GM12864 (cell line): Measurements from ENCODE around the gene SMR3B.

Experiments used
- DNase-seq: peaks from one replicate; pipeline ENCODE4 v3.0.0-alpha.2; 2011; ENCODE audit warnings: low read depth
- H3K4me3 ChIP-seq: 2 replicates; pipeline ENCODE4 v1.5.1; 2011; ENCODE audit warnings: mild to moderate bottlenecking, low read depth, low read length, control low read depth
- TF ChIP-seq, protein P1 (sequence below): IDR thresholded peaks from 2 replicates; pipeline ENCODE4 v1.5.1; 2011; ENCODE audit warnings: low read depth, mild to moderate bottlenecking, moderate library complexity, low read length, control low read depth, inconsistent platforms; ENCODE audit errors: missing control alignments

The SMR3B gene

DNA sequence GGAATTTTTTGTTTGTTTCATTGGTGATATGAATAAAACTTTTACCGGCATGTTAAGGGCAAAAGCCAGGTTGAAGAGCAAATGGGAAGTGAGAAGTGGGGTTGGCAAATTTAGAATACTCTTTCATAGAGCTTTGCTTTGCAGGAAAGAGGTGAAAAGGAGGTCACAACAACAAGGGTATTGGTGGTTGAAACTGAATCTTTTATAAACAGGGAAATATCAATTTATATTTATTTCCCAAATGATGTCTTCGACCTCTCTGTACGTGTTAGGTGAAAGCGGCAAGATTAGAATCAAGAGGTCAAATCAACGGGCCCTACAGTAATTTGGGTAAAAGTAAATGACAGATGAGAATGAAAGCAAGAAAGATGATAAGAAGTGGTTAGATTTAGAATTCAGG, 18.9 kb upstream of the SMR3B start:
- TF ChIP-seq, protein P1, sequence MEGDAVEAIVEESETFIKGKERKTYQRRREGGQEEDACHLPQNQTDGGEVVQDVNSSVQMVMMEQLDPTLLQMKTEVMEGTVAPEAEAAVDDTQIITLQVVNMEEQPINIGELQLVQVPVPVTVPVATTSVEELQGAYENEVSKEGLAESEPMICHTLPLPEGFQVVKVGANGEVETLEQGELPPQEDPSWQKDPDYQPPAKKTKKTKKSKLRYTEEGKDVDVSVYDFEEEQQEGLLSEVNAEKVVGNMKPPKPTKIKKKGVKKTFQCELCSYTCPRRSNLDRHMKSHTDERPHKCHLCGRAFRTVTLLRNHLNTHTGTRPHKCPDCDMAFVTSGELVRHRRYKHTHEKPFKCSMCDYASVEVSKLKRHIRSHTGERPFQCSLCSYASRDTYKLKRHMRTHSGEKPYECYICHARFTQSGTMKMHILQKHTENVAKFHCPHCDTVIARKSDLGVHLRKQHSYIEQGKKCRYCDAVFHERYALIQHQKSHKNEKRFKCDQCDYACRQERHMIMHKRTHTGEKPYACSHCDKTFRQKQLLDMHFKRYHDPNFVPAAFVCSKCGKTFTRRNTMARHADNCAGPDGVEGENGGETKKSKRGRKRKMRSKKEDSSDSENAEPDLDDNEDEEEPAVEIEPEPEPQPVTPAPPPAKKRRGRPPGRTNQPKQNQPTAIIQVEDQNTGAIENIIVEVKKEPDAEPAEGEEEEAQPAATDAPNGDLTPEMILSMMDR, result no peak
- no peak for DNase-seq
- no peak overlapping the region for H3K4me3 ChIP-seq

DNA sequence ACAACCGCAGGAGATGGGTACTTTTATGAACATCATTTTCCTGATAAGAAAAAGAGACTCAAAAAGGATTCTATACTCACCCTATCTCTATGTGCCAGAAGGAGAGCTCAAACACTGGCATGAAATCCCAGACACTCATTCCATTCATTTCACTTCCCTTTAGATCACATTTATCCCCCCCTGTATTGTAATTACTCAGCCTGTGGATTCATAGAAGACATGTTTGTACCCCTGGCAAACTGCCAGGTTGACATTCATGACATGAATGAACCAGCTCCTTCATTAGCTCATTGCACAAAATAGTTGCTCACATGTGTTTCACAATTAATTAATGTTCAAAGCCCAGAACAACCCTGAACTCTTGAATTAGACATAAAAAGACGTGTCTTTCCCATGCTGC, 17.5 kb upstream of the SMR3B start:
- no peak for DNase-seq
- TF ChIP-seq, protein P1, result no peak
- no peak overlapping the region for H3K4me3 ChIP-seq

DNA sequence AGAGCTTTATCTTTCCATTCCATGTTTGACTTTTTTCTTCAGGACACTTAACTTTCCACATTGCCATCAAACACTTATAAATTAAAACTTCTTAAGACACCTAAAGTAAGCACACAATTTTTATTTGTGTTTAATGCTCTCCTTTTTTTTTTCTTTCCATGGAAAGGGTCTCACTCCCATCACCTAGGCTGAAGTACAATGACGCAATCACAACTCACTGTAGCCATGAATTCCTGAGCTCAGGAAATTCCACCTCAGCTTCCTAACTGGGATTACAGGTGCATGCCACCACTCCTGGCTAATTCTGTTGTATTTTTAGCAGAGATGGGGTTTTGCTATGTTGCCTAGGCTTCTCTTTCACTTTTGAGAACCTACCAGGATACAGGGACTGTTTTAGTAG, 15.1 kb upstream of the SMR3B start:
- no peak overlapping the region for H3K4me3 ChIP-seq
- TF ChIP-seq, protein P1, result no peak
- DNase-seq, result no peak

DNA sequence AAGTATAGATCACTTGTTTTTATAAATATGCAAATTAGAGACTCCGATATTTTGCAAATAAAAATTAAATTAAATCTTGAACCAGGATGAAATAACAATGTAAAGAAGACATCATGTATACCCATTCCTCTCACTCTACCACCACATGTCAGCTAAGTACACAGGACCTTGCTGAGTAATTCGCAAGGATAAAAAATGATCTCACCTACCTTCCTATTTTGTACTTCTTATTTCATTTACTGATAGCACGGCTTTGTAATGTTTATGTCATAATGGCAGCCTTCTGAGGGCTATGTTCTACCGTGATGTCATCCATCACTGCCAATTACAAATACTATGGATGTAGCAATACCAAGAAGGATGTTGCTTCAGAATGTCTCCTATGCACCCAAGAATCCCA, 10.9 kb upstream of the SMR3B start:
- TF ChIP-seq, protein P1, result no peak
- no peak for DNase-seq
- H3K4me3 ChIP-seq, result no peak overlapping the region

DNA sequence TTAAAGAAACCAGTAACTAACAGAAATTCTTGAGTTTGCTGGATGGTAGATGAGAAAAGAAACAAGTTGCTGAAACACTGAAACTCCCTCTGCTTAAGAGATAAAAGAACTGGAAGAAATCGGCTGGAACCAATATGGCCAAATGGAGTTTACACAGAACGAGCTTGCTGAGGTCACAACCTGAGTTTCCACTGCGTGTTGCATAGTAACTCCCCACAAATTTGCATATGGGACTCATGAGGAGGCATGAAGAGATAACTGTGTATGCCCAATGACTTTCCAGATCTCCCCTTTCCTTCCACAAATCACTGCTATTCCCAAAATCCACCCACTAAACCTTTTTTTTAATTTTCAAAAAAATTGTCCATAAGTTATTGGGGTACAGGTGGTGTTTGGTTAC, 10.2 kb upstream of the SMR3B start:
- TF ChIP-seq, protein P1, result no peak
- DNase-seq, result no peak
- no peak overlapping the region for H3K4me3 ChIP-seq

DNA sequence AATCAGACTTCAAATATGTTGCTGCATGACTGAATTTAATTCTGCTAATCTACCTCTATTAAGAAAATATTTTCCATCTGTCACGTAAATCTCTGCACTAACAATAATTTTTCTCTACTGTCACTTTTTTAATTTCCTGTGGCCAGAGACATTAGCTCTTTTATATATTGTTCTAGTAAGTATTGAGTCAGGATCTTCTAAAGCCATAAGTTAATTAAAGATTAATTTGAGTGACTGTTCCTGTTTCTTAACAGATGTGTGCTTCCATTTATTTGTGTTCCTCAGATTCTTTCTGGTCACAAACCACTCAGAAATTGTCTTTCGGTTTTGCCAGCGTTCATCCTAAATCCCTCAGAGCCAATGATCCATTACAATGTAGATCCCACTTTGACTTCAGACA, 2.4 kb upstream of the SMR3B start:
- H3K4me3 ChIP-seq, result no peak overlapping the region
- TF ChIP-seq, protein P1, result no peak
- DNase-seq, result no peak

DNA sequence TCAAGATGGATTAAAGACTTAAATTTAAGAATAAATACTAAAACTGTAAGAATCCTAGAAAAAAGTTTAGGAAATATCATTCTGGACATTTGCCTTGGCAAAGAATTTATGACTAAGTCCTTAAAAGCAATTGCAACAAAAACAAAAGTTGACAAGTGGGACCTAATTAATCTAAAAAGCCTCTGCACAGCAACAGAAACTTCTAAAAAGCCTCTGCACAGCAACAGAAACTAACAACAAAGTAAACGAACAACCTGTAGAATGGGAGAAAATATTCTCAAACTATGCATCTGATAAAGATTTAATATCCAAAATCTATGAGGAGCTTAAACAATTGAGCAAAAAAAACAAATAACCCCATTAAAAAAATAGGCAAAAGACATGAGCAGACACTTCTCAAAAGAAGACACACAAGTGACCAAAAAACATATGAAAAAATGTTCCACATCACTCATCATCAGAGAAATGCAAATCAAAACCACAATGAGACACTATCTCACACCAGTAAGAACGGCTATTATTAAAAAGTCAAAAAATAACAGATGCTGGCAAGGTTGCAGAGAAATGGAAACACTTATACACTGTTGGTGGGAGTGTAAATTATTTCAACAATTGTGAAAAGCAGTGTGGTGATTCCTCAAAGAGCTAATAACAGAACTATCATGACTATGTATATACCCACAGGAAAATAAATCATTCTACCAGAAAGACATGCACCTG, 9.3 kb downstream of the SMR3B start:
- no peak overlapping the region for H3K4me3 ChIP-seq
- TF ChIP-seq, protein P1, result no peak
- DNase-seq, result no peak
